ENCODE measurements around the gene NPIPB8.
"Not testable (repeated sequence)": the region's sequence is repeated elsewhere in the genome, so short reads cannot be mapped to it uniquely, and the experiment has no call there.

NPIPB8 gene

DNA sequence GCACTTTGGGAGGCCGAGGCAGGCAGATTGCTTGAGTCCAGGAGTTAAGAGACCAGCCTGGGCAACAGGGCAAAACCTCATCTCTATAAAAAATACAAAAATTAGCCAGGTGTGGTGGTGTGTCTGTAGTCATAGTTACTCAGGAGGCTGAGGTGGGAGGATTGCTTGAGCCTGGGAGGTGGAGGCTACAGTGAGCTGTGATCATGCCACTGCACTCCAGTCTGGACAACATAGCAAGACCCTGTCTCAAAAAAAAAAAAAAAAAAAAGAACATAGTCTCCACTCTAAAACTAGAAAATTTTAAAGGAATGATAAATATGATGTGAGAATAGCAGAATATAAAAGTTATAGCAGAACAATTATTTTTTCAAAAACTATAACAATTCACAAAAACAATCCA, 17.5 kb upstream of the NPIPB8 start:
- H3K27me3 ChIP-seq (ENCODE audit: control insufficient read depth in 1 of 2, insufficient read depth in 2 of 2, low read length in 2 of 2); H3K27ac ChIP-seq (ENCODE audit: low read depth, low read length); H3K36me3 ChIP-seq (ENCODE audit: insufficient read depth, low read length); H3K4me3 ChIP-seq (ENCODE audit: low read depth in 1 of 2, low read length in 2 of 2); H3K9ac ChIP-seq (ENCODE audit: low read length); H3K9me3 ChIP-seq (ENCODE audit: low read length); H3K4me1 ChIP-seq (ENCODE audit: insufficient read depth, low read length): not testable (repeated sequence)

DNA sequence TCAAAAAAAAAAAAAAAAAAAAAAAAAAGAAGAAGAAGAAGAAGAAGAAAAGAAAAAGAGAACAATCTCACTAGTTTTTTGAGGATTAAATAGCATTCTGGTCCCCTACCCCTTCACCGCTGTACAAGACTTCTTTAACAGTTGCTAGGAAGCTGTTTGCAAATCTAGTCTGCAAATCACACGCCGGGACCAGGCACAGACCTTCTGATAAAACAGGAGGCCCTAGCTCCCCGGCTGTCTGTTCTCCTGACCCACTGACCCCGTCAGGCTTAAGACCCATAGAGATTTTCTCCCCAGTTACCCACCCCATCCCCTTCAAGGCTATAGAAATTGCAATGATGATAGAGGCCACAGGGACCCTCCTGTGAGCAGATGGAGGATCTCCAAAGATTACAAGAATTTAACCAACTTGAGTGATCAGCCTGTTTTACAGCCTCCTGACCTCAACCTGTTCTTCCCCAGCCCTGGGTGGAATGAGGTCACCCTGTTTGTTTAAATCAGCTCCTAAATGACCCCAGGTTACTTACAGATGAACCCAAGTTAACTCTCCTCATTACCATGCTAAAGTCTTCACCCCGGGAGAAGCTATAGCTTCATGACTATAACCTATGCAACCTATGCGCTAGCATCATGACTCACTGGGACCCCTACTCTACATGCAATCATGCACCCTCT, 16.2 kb upstream of the NPIPB8 start:
- H3K27ac ChIP-seq (ENCODE audit: low read depth, low read length) = no peak overlapping the region
- H3K4me3 ChIP-seq (ENCODE audit: low read depth in 1 of 2, low read length in 2 of 2) = no peak overlapping the region
- H3K9me3 ChIP-seq (ENCODE audit: low read length) = no peaks in the 10 kb centered on the region
- H3K4me1 ChIP-seq (ENCODE audit: insufficient read depth, low read length) = no peaks in the 10 kb centered on the region
- H3K9ac ChIP-seq (ENCODE audit: low read length) = no peak overlapping the region
- H3K27me3 ChIP-seq (ENCODE audit: control insufficient read depth in 1 of 2, insufficient read depth in 2 of 2, low read length in 2 of 2) = no peaks in the 10 kb centered on the region
- no peaks in the 10 kb centered on the region for H3K36me3 ChIP-seq (ENCODE audit: insufficient read depth, low read length)

DNA sequence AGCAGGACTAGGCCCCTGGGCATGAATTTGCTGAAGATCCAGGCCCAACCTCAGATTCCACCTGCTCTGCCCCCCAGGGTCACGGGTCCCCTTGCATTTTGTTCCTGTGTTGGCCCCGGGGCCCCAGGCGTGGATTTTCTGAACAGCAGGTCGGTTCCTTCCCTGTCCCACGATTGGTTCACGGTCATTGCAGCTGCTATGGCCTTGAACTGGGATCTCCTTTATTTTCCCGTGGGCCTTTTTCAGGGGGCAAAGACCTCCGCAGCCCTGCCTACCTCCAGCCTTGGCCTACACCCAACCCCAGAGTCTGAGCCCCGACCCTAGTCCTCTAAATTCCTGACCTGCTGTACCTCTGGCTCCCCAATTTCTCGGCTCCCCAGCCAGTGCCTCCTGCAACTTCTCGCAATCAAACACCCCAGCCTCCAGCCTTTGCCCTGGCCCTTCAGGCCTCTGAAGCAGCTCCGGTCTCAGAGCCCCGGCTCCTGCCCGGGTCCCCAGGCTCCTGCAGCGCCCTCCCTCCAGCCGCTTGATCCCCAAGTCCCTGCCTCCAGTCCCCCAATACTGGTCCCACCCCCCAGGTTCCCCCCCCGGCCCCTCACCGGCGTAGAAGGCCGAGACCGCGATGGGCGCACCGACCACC, 15.2 kb upstream of the NPIPB8 start:
- not testable (repeated sequence) for H3K36me3 ChIP-seq (ENCODE audit: insufficient read depth, low read length); H3K9me3 ChIP-seq (ENCODE audit: low read length); H3K4me1 ChIP-seq (ENCODE audit: insufficient read depth, low read length); H3K9ac ChIP-seq (ENCODE audit: low read length); H3K27ac ChIP-seq (ENCODE audit: low read depth, low read length); H3K27me3 ChIP-seq (ENCODE audit: control insufficient read depth in 1 of 2, insufficient read depth in 2 of 2, low read length in 2 of 2)
- H3K4me3 ChIP-seq (ENCODE audit: low read depth in 1 of 2, low read length in 2 of 2) = peak overlapping the region; percentile 38

DNA sequence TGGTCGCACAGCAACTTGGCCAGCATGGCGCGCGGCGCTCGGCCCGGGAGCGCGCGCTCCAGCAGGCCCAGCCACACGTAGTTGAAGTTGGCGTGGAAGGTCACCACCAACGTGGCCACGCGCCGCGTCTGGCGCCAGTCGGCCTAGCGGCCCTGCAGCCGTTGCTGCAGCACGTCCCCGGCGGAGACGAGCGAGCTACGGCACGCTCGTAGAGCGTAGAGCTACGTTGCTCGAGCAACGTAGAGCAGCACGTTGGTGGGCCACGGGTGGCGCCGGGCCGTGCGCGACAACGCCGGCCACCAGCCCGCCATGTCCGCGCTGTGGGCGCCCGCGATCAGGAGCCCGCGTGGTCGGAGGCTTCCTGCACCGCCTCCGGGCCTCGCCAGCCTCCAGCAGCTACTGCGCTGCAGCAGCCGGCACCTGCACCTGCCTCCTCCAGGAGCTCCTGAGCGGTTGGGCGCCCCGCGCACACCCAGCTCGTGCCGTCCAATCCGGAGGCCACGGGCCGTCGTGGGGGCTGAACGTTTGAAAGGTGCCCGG, 14.6 kb upstream of the NPIPB8 start:
- peak overlapping the region; percentile 38 for H3K4me3 ChIP-seq (ENCODE audit: low read depth in 1 of 2, low read length in 2 of 2)
- no peaks in the 10 kb centered on the region for H3K27me3 ChIP-seq (ENCODE audit: control insufficient read depth in 1 of 2, insufficient read depth in 2 of 2, low read length in 2 of 2)
- H3K9ac ChIP-seq (ENCODE audit: low read length) = no peak overlapping the region
- H3K4me1 ChIP-seq (ENCODE audit: insufficient read depth, low read length) = no peaks in the 10 kb centered on the region
- H3K9me3 ChIP-seq (ENCODE audit: low read length) = no peaks in the 10 kb centered on the region
- H3K27ac ChIP-seq (ENCODE audit: low read depth, low read length) = no peak overlapping the region
- no peaks in the 10 kb centered on the region for H3K36me3 ChIP-seq (ENCODE audit: insufficient read depth, low read length)

DNA sequence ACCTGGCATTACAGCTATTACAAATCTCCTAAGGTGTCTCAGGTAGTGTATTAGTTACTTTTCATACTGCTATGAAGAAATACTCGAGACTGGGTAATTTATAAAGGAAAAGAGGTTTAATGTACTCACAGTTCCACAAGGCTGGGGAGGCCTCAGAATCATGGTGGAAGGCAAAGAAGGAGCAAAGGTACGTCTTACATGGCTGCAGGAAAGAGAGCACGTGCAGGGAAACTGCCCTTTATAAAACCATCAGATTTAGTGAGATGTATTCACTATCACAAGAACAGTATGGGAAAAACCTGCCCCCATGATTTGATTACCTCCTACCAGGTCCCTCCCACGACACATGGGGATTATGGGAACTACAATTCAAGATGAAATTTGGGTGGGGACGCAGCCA, 7.0 kb upstream of the NPIPB8 start:
- not testable (repeated sequence) for H3K9me3 ChIP-seq (ENCODE audit: low read length); H3K36me3 ChIP-seq (ENCODE audit: insufficient read depth, low read length); H3K4me1 ChIP-seq (ENCODE audit: insufficient read depth, low read length); H3K9ac ChIP-seq (ENCODE audit: low read length); H3K27me3 ChIP-seq (ENCODE audit: control insufficient read depth in 1 of 2, insufficient read depth in 2 of 2, low read length in 2 of 2); H3K27ac ChIP-seq (ENCODE audit: low read depth, low read length); H3K4me3 ChIP-seq (ENCODE audit: low read depth in 1 of 2, low read length in 2 of 2)

DNA sequence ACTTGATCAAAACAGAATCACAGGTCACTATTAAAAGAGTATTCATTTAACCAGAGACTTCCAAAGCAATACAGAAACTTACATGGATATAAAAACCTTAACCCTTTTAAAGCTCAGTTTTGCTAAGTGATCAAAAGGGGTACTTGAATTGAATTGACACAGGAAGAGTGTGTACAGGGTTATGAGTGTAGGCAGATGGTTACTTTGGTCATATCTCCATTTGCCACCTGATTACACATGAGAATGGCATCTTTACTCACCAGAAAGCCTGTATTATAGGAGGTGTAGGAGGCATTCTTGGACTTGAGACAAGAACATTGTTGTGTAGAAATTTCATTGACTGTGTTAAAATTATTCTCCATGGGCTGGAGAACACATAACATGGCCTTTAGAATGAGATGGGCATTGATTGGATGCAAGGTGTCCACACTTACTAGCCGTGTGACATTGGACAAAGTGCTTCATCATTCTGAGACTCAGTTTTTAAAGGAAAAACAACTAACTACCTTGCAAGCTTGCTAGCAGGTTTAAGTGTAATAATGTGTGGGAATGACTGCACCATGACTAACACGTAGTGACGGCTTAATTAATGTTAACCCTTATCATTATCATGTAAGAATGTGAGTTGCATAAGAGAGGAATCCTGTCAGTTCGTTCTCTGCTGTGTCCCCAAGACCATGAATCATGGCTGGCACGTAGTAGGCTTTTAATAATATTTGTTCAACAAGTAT, 1.6 kb upstream of the NPIPB8 start:
- H3K4me3 ChIP-seq (ENCODE audit: low read depth in 1 of 2, low read length in 2 of 2); H3K4me1 ChIP-seq (ENCODE audit: insufficient read depth, low read length); H3K9ac ChIP-seq (ENCODE audit: low read length); H3K36me3 ChIP-seq (ENCODE audit: insufficient read depth, low read length); H3K27me3 ChIP-seq (ENCODE audit: control insufficient read depth in 1 of 2, insufficient read depth in 2 of 2, low read length in 2 of 2); H3K27ac ChIP-seq (ENCODE audit: low read depth, low read length); H3K9me3 ChIP-seq (ENCODE audit: low read length): not testable (repeated sequence)

DNA sequence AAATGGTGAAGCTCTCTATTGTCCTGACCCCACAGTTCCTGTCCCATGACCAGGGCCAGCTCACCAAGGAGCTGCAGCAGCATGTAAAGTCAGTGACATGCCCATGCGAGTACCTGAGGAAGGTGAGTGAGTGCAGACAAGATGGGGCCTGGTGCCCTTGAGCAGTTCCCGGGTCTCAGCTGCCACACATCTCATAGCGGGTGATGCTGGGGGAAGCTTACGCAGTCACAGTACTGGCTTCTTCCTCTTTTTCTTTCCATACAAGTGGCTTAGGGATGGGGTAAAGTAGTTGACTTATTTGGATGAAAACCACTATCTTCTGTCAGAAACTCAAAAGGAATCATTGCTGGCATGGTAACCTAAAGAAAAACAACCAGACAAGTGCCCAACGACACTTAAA, 494 bp downstream of the NPIPB8 start:
- H3K9ac ChIP-seq (ENCODE audit: low read length); H3K27me3 ChIP-seq (ENCODE audit: control insufficient read depth in 1 of 2, insufficient read depth in 2 of 2, low read length in 2 of 2); H3K4me1 ChIP-seq (ENCODE audit: insufficient read depth, low read length); H3K27ac ChIP-seq (ENCODE audit: low read depth, low read length); H3K9me3 ChIP-seq (ENCODE audit: low read length); H3K36me3 ChIP-seq (ENCODE audit: insufficient read depth, low read length); H3K4me3 ChIP-seq (ENCODE audit: low read depth in 1 of 2, low read length in 2 of 2): not testable (repeated sequence)

DNA sequence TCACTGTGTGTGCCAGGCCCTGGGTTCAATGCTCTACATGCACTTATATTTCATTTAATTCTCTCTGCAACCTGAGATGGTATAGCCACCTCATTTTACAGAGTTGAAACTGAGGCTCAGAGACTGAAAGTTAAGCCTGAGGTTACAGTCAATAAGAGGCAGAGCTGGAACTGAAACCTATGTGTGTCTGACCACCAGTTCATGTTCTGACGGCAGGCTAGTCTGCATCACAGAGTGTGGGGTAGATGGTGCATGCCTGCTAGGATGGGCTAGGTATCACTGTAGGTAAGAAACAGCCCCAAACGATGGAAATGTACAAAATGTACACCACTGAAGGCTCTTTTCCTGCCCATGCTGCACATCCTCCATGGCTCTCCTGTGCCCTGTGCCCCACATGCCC, 2.1 kb downstream of the NPIPB8 start:
- not testable (repeated sequence) for H3K27ac ChIP-seq (ENCODE audit: low read depth, low read length); H3K4me3 ChIP-seq (ENCODE audit: low read depth in 1 of 2, low read length in 2 of 2); H3K27me3 ChIP-seq (ENCODE audit: control insufficient read depth in 1 of 2, insufficient read depth in 2 of 2, low read length in 2 of 2); H3K9ac ChIP-seq (ENCODE audit: low read length); H3K36me3 ChIP-seq (ENCODE audit: insufficient read depth, low read length); H3K9me3 ChIP-seq (ENCODE audit: low read length); H3K4me1 ChIP-seq (ENCODE audit: insufficient read depth, low read length)

DNA sequence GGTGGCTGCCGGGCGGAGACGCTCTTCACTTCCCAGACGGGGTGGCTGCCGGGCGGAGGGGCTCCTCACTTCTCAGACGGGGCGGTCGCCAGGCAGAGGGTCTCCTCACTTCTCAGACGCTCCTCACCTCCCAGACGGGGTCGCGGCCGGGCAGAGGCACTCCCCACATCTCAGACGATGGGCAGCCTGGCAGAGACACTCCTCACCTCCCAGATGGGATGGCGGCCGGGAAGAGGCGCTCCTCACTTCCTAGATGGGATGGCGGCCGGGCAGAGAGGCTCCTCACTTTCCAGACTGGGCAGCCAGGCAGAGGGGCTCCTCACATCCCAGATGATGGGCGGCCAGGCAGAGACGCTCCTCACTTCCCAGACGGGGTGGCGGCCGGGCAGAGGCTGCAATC, 28.4 kb downstream of the NPIPB8 start:
- H3K9me3 ChIP-seq (ENCODE audit: low read length); H3K4me3 ChIP-seq (ENCODE audit: low read depth in 1 of 2, low read length in 2 of 2); H3K9ac ChIP-seq (ENCODE audit: low read length); H3K27me3 ChIP-seq (ENCODE audit: control insufficient read depth in 1 of 2, insufficient read depth in 2 of 2, low read length in 2 of 2); H3K36me3 ChIP-seq (ENCODE audit: insufficient read depth, low read length); H3K4me1 ChIP-seq (ENCODE audit: insufficient read depth, low read length); H3K27ac ChIP-seq (ENCODE audit: low read depth, low read length): not testable (repeated sequence)

DNA sequence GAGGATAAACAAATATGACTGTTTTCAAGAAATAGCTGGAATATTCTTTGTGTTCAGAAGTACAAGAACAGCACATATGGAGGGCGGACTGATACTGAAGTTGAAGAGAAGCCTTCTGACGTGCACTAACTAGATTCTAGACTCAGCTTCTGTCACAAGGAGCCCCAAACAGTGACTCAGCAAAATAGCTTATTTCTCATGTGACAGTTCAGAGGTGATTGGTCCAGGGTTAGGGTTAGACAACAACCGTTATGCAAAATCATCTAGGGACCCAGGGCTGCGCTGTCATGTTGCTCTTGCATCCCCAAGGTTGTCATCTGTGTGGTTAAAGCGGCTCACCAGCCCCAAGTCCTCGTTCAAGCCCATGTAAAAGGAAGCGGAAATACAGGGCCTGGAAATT, 29.6 kb downstream of the NPIPB8 start:
- not testable (repeated sequence) for H3K4me1 ChIP-seq (ENCODE audit: insufficient read depth, low read length); H3K9me3 ChIP-seq (ENCODE audit: low read length); H3K9ac ChIP-seq (ENCODE audit: low read length); H3K4me3 ChIP-seq (ENCODE audit: low read depth in 1 of 2, low read length in 2 of 2); H3K36me3 ChIP-seq (ENCODE audit: insufficient read depth, low read length); H3K27me3 ChIP-seq (ENCODE audit: control insufficient read depth in 1 of 2, insufficient read depth in 2 of 2, low read length in 2 of 2); H3K27ac ChIP-seq (ENCODE audit: low read depth, low read length)

DNA sequence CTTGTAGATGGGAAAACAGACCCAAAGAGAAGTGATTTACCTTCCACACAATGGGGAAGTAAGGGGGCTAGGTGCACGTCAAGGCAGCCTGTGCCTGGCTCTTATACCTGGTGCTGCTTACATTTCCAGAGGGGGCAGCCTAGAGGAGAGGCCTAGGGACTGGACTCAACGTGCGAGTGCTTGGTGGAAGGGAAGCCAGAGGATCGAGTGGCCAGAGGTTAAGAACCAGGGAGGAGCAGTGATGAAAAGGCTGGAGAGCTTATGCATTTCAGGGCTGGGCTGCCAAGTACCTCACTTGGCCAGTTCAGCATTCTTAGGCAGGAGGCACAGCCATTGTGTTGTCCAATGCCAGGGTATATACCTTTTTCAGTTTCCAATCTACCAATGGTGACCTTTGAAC, 30.3 kb downstream of the NPIPB8 start:
- not testable (repeated sequence) for H3K36me3 ChIP-seq (ENCODE audit: insufficient read depth, low read length); H3K27ac ChIP-seq (ENCODE audit: low read depth, low read length); H3K4me1 ChIP-seq (ENCODE audit: insufficient read depth, low read length); H3K4me3 ChIP-seq (ENCODE audit: low read depth in 1 of 2, low read length in 2 of 2); H3K27me3 ChIP-seq (ENCODE audit: control insufficient read depth in 1 of 2, insufficient read depth in 2 of 2, low read length in 2 of 2); H3K9me3 ChIP-seq (ENCODE audit: low read length); H3K9ac ChIP-seq (ENCODE audit: low read length)

Data from muscle layer of colon (tissue), 2 donors.